Activated T-cell treated with anti-CD3 and anti-CD28 coated beads, Interleukin-2, amount 50 U/mL, for 72 hours (primary cell): ENCODE measurements around the gene AIFM1. TPM values are rescaled to one million over a fixed set of nuclear protein-coding genes. Genes with fewer than 3 reads are reported as not detected.

Source experiments
- total RNA-seq, 2 donors: library from RNA; stranded (reverse); gene quantifications; one replicate each; pipeline ENCODE4 v1.2.3, GENCODE V29; 2022

Gene AIFM1
- total RNA-seq, 2 donors from 2014 or later, result 40.6 to 45.6 TPM

Other genes with a start within 250 kb of the AIFM1 start
- 1 to 10 TPM; 8.6 to 9.9 TPM for gene BCORL1, start 183.2 kb downstream of the AIFM1 start, total RNA-seq
- gene ELF4, start 55.3 kb downstream of the AIFM1 start, total RNA-seq, result 10 to 100 TPM; 37.9 to 41.0 TPM
- 10 to 100 TPM; 22.9 to 23.3 TPM for gene RAB33A, start 6.1 kb upstream of the AIFM1 start, total RNA-seq
- gene ZNF280C, start 103.1 kb upstream of the AIFM1 start, total RNA-seq, result 1 to 10 TPM; 6.4 to 6.6 TPM
- 10 to 100 TPM; 14.2 to 14.3 TPM for gene SLC25A14, start 174.1 kb upstream of the AIFM1 start, total RNA-seq
- not detected for gene GPR119, start 219.8 kb upstream of the AIFM1 start, total RNA-seq
- 10 to 100 TPM; 34.4 to 35.3 TPM for gene RBMX2, start 236.1 kb upstream of the AIFM1 start, total RNA-seq